22Rv1 (cell line): ENCODE measurements around the gene UBE3A.

ENCODE experiments used
- ZFX ChIP-seq: fragments of 450-650 bp; IDR thresholded peaks from 2 replicates; pipeline ENCODE4 v1.6.1; 2017; ENCODE audit warnings: antibody characterized with exemption, borderline replicate concordance
- TF ChIP-seq, protein P1 (sequence below): fragments of 450-650 bp; IDR thresholded peaks from 2 replicates; pipeline ENCODE4 v1.5.1; 2017; ENCODE audit warnings: mild to moderate bottlenecking

DNA sequence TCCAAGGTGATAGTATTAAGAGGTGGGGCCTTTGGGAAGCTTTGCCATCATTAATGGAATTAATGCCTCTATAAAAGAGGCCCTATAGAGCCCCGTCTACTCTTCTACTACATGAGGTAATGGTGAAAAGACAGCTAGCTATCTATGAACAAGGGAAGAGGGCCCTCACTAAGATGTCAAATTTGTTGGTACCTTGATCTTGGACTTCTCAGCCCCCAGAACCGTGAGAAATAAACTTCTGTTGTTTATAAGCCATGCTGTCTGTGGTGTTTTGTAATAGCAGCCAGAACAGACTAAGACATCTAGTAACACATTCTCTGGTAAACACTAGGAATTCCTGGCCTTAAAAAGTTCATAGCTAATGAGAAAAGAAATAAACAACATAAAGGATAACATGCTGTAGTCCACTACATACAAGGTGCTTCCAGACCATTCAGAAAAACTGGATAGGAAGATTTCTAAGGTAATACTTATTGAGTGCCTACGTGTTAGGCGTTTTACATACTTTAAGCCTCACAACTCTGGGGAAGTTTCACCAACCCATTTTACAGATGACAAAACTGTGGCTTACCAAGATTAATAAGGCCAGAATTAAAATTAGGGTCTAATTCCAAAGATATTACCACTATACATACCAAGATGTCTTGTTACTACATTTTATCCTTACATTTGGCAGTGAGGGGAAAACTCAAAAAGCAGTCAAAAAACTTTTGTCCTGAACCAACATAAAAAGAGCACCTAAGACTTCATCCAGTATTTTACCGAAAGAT, 3.2 kb downstream of the UBE3A start:
- TF ChIP-seq, protein P1, sequence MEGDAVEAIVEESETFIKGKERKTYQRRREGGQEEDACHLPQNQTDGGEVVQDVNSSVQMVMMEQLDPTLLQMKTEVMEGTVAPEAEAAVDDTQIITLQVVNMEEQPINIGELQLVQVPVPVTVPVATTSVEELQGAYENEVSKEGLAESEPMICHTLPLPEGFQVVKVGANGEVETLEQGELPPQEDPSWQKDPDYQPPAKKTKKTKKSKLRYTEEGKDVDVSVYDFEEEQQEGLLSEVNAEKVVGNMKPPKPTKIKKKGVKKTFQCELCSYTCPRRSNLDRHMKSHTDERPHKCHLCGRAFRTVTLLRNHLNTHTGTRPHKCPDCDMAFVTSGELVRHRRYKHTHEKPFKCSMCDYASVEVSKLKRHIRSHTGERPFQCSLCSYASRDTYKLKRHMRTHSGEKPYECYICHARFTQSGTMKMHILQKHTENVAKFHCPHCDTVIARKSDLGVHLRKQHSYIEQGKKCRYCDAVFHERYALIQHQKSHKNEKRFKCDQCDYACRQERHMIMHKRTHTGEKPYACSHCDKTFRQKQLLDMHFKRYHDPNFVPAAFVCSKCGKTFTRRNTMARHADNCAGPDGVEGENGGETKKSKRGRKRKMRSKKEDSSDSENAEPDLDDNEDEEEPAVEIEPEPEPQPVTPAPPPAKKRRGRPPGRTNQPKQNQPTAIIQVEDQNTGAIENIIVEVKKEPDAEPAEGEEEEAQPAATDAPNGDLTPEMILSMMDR, result no peak
- TF ChIP-seq ZFX, result no peak
